HEK293T (cell line): ENCODE measurements around the gene CDC25C.

Experiments used
- ARNT ChIP-seq: fragments of 450-650 bp; IDR thresholded peaks from 2 replicates; pipeline ENCODE4 v1.6.1; 2017; ENCODE audit warnings: mild to moderate bottlenecking
- BHLHE40 ChIP-seq: fragments of 450-650 bp; IDR thresholded peaks from 2 replicates; pipeline ENCODE4 v1.6.1; 2016; ENCODE audit warnings: mild to moderate bottlenecking, moderate library complexity, borderline replicate concordance
- CTBP1 ChIP-seq: fragments of 450-650 bp; IDR thresholded peaks from 2 replicates; pipeline ENCODE4 v1.6.1; 2016; ENCODE audit warnings: borderline replicate concordance
- ELF4 ChIP-seq: fragments of 450-650 bp; IDR thresholded peaks from 2 replicates; pipeline ENCODE4 v1.6.1; 2017; ENCODE audit warnings: antibody characterized with exemption
- FOXM1 ChIP-seq: fragments of 450-650 bp; IDR thresholded peaks from 2 replicates; pipeline ENCODE4 v1.6.1; 2017; ENCODE audit warnings: mild to moderate bottlenecking, borderline replicate concordance
- HDGF ChIP-seq: fragments of 450-650 bp; IDR thresholded peaks from 2 replicates; pipeline ENCODE4 v1.6.1; 2017; ENCODE audit warnings: antibody characterized with exemption, borderline replicate concordance
- L3MBTL2 ChIP-seq: fragments of 450-650 bp; conservative IDR thresholded peaks from 2 replicates; pipeline ENCODE4 v1.6.1; 2016; ENCODE audit warnings: mild to moderate bottlenecking
- LEF1 ChIP-seq: fragments of 450-650 bp; IDR thresholded peaks from 2 replicates; pipeline ENCODE4 v1.6.1; 2017; ENCODE audit warnings: mild to moderate bottlenecking, borderline replicate concordance
- PKNOX1 ChIP-seq: fragments of 450-650 bp; IDR thresholded peaks from 2 replicates; pipeline ENCODE4 v1.6.1; 2016
- SP1 ChIP-seq: fragments of 450-650 bp; IDR thresholded peaks from 2 replicates; pipeline ENCODE4 v1.6.1; 2017
- SUZ12 ChIP-seq: fragments of 450-650 bp; IDR thresholded peaks from 2 replicates; pipeline ENCODE4 v1.6.1; 2016; ENCODE audit warnings: mild to moderate bottlenecking
- TARDBP ChIP-seq: fragments of 450-650 bp; IDR thresholded peaks from 2 replicates; pipeline ENCODE4 v1.6.1; 2016
- ZNF384 ChIP-seq: fragments of 450-650 bp; IDR thresholded peaks from 2 replicates; pipeline ENCODE4 v1.6.1; 2016

- TF ChIP-seq TARDBP, result no peak
- TF ChIP-seq SP1, result no peak
- TF ChIP-seq HDGF, result no peak
- no peak for TF ChIP-seq FOXM1
- no peak for TF ChIP-seq LEF1
- no peak for TF ChIP-seq L3MBTL2
- no peak for TF ChIP-seq ELF4
- TF ChIP-seq PKNOX1, result no peak
- no peak for TF ChIP-seq SUZ12
- no peak for TF ChIP-seq BHLHE40
- TF ChIP-seq CTBP1, result no peak
- no peak for TF ChIP-seq ARNT
- TF ChIP-seq ZNF384, result no peak
These were observed 41.0 kb upstream of the CDC25C start for GRCh38 chr5:138372653-138373052.
